A673 (cell line): ENCODE measurements around the gene CCDC34. TPM values are rescaled to one million over a fixed set of nuclear protein-coding genes. Genes with fewer than 3 reads are reported as not detected.

Source experiments
- BruUV-seq: library from RNA; stranded (reverse); fragments of 400-500 nt; replicated peaks from 2 replicates; lab custom pipeline; 2021; lab: Mats Ljungman, UMichigan
- CTCF ChIA-PET: fragments of 300-600 bp; sonication (Branson Sonifier 250); formaldehyde crosslinking; loops from one replicate; lab custom pipeline; 2022; ENCODE audit warnings: antibody characterized with exemption; lab: Charles Lee
- POLR2A ChIA-PET: fragments of 300-600 bp; sonication (Branson Sonifier 250); formaldehyde crosslinking; loops from one replicate; lab custom pipeline; 2022; ENCODE audit warnings: antibody characterized with exemption; ENCODE audit not compliant: low non-redundant PET; lab: Charles Lee
- DNase-seq: peaks from one replicate; pipeline ENCODE4 v3.0.0-alpha.2; 2015; ENCODE audit warnings: low spot score
- H3K27ac ChIP-seq: fragments of 200-600 bp; sonication (generic); 2 replicates; pipeline ENCODE4 v1.5.1; 2016; ENCODE audit warnings: mixed run types, low read depth, mild to moderate bottlenecking, mixed read lengths, antibody characterized with exemption, low read length; ENCODE audit not compliant: poor library complexity, severe bottlenecking
- H3K27me3 ChIP-seq: fragments of 200-600 bp; sonication (generic); replicated peaks from 2 replicates; pipeline ENCODE4 v1.6.1; 2017; ENCODE audit warnings: mixed run types, low read depth, mild to moderate bottlenecking, mixed read lengths, antibody characterized with exemption, low read length; ENCODE audit not compliant: insufficient read depth, poor library complexity
- H3K36me3 ChIP-seq: fragments of 200-600 bp; sonication (generic); 2 replicates; pipeline ENCODE4 v1.6.1; 2016; ENCODE audit warnings: mixed run types, mild to moderate bottlenecking, mixed read lengths, antibody characterized with exemption, low read length; ENCODE audit not compliant: insufficient read depth, poor library complexity, severe bottlenecking
- H3K4me1 ChIP-seq: fragments of 200-600 bp; sonication (generic); 2 replicates; pipeline ENCODE4 v1.6.1; 2017; ENCODE audit warnings: mixed run types, mild to moderate bottlenecking, mixed read lengths, antibody characterized with exemption, low read length; ENCODE audit not compliant: insufficient read depth, poor library complexity, severe bottlenecking
- H3K4me3 ChIP-seq: fragments of 200-600 bp; sonication (generic); 2 replicates; pipeline ENCODE4 v1.5.1; 2016; ENCODE audit warnings: low read depth, mixed run types, mild to moderate bottlenecking, mixed read lengths, low read length; ENCODE audit not compliant: poor library complexity, severe bottlenecking
- H3K9me3 ChIP-seq: fragments of 200-600 bp; sonication (generic); 2 replicates; pipeline ENCODE4 v1.6.1; 2016; ENCODE audit warnings: mixed run types, low read depth, mild to moderate bottlenecking, mixed read lengths, antibody characterized with exemption, low read length; ENCODE audit not compliant: poor library complexity, severe bottlenecking
- EZH2 ChIP-seq: fragments of 200-600 bp; sonication (generic); IDR thresholded peaks from 2 replicates; pipeline ENCODE4 v1.6.1; 2017; ENCODE audit warnings: borderline replicate concordance, low read depth, mild to moderate bottlenecking, mixed read lengths, antibody characterized with exemption, low read length; ENCODE audit not compliant: poor library complexity, severe bottlenecking
- intact Hi-C: fragments of 100-400 bp; cut with micrococcal nuclease; formaldehyde crosslinking; loops from one replicate; pipeline ENCODE4 v1.10.0; 2022; ENCODE audit not compliant: unreplicated experiment
- total RNA-seq: library from RNA; stranded (reverse); gene quantifications from 2 replicates; pipeline ENCODE4 v1.2.3, GENCODE V29; 2021
- TF ChIP-seq, protein P1 (sequence below): fragments of 300-800, 200-600 bp; sonication (generic); conservative IDR thresholded peaks from 2 replicates; pipeline ENCODE4 v1.5.1; 2017; ENCODE audit warnings: low read depth, mild to moderate bottlenecking, antibody characterized with exemption, low read length, moderate library complexity, mixed read lengths

CCDC34 gene
- total RNA-seq, 1 experiment from 2014 or later: 101 TPM

DNA sequence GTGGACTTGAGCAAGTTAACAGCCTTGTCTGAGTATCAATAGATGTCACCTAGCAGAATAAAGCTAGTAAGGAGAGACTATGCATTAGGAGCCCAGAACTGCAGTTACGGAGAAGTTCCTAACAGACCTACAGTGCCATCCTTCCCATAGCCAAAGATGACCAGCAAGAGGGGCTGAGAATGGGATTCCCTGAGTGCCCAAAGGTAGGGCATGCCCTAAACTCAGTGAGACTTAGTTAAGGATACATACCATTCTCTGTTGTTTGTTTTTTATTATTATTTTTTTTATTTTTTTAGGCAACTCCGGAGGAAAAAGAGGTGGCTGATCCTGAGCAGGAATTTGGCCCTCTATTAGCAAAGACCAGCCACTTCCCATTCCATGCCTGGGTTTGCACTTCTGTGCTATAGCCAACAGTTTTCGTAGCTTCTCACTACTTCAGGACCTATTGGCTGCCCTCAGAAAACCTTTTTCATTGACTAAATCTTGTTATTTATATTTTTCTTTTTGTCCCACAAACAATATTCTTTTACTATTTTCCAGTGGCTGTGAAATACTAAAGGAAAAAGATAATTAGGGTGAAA, 33.3 kb upstream of the CCDC34 start:
- no peaks in the 10 kb centered on the region for H3K9me3 ChIP-seq
- peaks cover 37% of the 10 kb centered on the region for H3K4me1 ChIP-seq
- no peak overlapping the region for H3K4me3 ChIP-seq
- CTCF ChIA-PET: no interaction called here
- intact Hi-C loops: no loop called here
- TF ChIP-seq, protein P1, sequence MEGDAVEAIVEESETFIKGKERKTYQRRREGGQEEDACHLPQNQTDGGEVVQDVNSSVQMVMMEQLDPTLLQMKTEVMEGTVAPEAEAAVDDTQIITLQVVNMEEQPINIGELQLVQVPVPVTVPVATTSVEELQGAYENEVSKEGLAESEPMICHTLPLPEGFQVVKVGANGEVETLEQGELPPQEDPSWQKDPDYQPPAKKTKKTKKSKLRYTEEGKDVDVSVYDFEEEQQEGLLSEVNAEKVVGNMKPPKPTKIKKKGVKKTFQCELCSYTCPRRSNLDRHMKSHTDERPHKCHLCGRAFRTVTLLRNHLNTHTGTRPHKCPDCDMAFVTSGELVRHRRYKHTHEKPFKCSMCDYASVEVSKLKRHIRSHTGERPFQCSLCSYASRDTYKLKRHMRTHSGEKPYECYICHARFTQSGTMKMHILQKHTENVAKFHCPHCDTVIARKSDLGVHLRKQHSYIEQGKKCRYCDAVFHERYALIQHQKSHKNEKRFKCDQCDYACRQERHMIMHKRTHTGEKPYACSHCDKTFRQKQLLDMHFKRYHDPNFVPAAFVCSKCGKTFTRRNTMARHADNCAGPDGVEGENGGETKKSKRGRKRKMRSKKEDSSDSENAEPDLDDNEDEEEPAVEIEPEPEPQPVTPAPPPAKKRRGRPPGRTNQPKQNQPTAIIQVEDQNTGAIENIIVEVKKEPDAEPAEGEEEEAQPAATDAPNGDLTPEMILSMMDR: no peak
- TF ChIP-seq EZH2: no peak
- no peak overlapping the region for H3K27ac ChIP-seq
- no peak for DNase-seq
- H3K27me3 ChIP-seq: no peaks in the 10 kb centered on the region
- POLR2A ChIA-PET: no interaction called here
- no peaks in the 10 kb centered on the region for H3K36me3 ChIP-seq
- BruUV-seq: no TSS peak

GRCh38 chr11:27395556-27396258, 32.7 kb upstream of the CCDC34 start:
- Histone ChIP-seq H3K4me1 (peaks cover 37% of the 10 kb centered on the region), H3K27me3 (no peaks in the 10 kb centered on the region), H3K27ac (no peak overlapping the region), H3K4me3 (no peak overlapping the region), H3K9me3 (no peaks in the 10 kb centered on the region), H3K36me3 (no peaks in the 10 kb centered on the region)
- ChIA-PET CTCF (no interaction called here), POLR2A (interaction anchor here (0.6 kb wide), 1 partner anchor 34 kb away, joined by 3 read pairs; no protein-coding TSS in a partner anchor)
- no TSS peak for BruUV-seq
- TF ChIP-seq, protein P1: no peak
- TF ChIP-seq EZH2: no peak
- DNase-seq: peak; percentile 31
- intact Hi-C loops: loop anchor here (1.0 kb wide), 1 partner anchor 10 kb away; no protein-coding TSS in a partner anchor

DNA sequence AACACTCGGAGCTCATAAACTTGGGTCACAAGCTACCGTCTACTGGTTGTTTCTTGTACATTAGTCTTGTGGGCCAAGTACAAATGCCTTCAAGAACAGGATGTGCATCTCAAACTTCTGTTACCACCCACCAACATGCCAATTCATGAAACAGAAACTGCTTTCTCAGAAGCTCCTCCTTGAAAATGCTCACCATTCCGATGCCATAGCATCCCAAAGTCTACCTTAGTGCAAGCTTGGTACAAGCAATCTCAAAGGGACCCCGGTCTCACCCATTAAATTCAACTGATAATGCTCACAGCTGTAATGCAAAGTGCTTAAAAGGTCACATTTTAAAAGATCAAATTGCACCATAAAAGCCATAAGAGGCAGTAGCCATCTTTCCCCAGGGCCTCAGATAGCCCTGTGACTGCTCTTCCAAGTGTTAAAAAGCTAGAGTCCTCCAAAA, 31.8 kb upstream of the CCDC34 start:
- intact Hi-C loops: loop anchor here (1.0 kb wide), 1 partner anchor 10 kb away; no protein-coding TSS in a partner anchor
- BruUV-seq: no TSS peak
- Histone ChIP-seq H3K36me3 (no peaks in the 10 kb centered on the region), H3K27ac (no peak overlapping the region), H3K4me1 (peaks cover 37% of the 10 kb centered on the region), H3K27me3 (no peaks in the 10 kb centered on the region), H3K4me3 (no peak overlapping the region), H3K9me3 (no peaks in the 10 kb centered on the region)
- ChIA-PET POLR2A (no interaction called here), CTCF (no interaction called here)
- DNase-seq: no peak
- TF ChIP-seq EZH2: no peak
- TF ChIP-seq, protein P1: no peak
